HK-2 (cell line): Measurements from ENCODE around the gene REN.
A peak's percentile ranks its signal among the peaks of the same experiment; 100 is the strongest.

Source experiments
- DNase-seq: peaks from one replicate; pipeline ENCODE4 v3.0.0-alpha.2; 2018; ENCODE audit not compliant: unreplicated experiment

Gene REN

DNA sequence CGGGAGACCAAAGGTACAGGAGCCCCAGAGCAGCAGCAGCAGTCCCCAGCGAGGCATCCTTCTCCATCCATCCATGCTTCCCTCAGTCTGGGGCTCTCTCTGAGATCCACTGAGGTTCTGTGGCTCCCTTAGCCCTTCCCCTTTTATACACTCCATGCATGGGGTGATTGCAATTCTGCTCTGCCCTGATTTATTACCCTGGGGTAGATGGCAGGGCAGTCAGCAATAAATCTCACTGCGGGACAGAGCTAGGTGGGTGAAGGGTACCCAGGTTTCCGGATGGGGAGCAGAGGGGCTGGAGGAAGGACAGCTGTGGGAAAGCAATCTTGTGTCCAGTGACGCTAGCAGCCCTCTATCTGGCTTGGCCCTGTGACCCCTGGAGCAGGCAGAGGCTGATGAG, at the start of gene REN:
TSS of gene REN (minus strand) at position 119 of the 400 bp plus-strand sequence. CDS start at position 75, 44 bp downstream.
- no peak for DNase-seq

DNA sequence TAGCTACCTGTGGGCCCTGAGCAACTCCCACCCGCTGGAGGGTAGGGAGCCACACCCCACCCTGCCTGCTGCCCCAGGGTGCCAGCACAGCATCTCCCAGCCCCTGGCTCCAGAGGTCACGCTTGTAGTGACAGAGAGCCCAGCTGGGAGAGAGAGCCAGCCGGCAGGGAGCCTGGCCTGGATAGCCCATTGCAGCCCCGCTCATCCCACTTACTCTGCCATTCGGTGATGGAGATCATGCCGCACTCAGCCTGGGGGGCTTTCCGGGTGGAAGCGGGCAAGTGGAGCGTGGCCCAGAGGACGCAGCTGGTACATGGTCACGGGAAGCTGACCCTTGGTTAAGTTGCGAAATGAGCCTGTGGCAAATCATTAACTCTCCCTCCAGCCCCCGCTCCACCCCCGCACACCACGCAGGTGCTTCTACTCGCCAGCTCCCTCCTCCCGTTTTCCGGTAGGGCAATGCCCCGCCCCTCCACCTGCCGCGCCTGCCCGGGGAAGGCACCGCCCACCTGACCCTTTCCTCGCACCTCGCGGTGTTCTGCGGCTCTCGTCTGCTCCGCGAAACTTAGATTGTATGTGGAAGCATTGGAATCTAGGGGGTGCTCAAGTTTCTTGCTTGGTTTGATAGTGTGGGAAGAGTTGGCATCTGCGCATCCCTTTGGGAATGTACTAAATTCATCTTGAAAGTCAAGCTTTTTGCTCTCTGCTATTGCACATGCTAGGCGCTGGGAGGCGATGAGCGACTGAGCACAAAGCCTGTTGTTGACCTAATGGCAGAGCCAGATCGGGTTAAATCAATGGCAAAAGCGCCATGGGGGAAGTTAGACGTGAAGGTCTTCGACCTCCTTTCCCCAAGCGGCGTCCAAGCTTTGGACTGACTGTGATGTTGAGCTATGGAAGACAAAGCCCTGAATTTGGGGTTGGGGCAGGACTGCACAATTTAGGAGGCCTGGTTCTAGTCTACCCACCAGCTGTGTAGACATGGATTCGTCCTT, 47.8 kb upstream of the REN start, which contains the start of gene GOLT1A:
TSS of gene GOLT1A (minus strand) at position 321 of the 995 bp plus-strand sequence. CDS start at position 239, 82 bp downstream.
- peak; percentile 96 for DNase-seq

DNA sequence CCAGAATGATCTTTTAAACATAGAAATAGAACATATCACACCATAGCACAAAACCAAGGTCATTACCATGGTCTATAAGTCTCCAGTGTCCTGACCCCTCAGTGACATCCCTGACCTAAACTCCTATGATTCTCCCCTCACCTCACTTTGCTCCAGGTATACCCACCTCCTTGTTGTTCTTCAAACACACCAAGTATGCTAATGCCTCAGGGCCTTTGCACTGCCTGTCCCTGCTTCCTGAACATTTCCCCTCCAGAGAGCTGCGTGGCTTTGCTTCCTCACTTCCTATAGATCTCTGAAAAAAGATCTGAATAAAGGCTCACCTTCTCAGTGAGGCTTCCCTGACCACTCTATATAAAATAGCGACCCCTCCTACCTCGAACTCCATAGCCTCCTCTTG, 46.6 kb upstream of the REN start:
- DNase-seq, result no peak

GRCh38 chr1:204211046-204211445, 44.9 kb upstream of the REN start:
- no peak for DNase-seq

- peak; percentile 70 for DNase-seq
These were observed 41.0 kb upstream of the REN start for GRCh38 chr1:204207136-204207616.

DNA sequence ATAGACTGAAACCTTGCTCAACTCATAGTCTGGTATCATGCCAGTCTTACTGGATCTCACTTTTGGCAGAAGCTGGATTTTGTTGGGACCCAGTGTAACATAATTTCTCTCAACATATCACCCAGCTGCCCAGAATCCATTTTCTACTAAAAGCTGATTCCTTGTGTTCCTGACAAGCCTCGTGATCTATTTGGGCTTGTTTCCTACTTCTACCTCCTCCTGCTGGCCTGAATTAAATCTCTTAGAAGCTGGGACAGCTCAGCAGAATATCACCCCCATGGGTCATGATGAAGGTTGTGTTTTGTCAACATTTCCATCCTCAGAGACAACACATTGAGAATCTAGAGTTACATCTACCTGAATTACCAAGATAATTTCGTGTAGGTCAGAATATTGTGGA, 40.0 kb upstream of the REN start:
- DNase-seq, result no peak

DNA sequence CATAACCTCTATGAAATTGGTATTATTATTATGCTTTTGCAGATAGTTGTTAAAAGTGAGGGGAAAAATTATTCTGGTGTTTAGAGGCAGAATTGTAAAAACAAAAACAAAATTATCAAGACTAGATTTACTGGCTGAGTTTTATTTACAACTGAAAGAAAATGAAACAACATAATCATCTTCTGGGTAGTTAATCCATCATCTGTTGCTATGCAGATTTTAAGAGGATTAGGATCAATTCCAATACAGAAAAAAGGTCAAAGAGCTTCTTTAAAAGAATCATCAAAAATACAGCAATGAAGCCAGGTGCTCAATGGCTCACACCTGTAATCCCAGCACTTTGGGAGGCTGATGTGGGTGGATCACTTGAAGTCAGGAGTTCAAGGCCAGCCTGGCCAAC, 39.3 kb upstream of the REN start:
- DNase-seq, result no peak

- no peak for DNase-seq
These were observed 38.8 kb upstream of the REN start for GRCh38 chr1:204204944-204205343.

DNA sequence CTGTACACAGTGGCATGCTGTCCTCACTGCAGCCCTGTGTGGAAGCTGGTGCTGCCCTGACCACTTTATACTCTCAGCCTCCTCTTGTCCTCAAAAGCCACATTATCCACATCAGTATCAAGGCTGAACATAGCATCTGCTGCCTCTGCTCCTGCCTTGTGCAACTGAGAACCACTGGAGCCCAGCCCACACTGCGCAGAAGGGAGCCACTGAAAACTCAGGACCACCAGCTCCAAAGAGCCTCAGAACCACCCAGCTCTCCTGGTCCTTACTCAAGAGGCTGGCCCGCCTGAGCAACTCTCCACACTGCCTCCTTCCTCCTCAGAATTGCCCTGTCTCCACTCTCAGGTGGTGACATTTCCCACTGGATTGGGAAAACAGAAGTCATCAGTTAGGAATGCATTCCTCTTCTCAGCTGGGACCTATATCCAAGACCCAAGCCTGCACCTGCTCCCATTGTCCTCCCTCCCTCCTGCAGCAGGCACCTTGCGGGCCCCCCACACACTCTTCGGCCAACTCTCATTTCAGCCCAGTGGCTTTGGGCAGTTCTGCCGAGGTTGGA, 37.1 kb upstream of the REN start:
- no peak for DNase-seq

GRCh38 chr1:204202481-204202880, 36.3 kb upstream of the REN start:
- DNase-seq, result no peak

DNA sequence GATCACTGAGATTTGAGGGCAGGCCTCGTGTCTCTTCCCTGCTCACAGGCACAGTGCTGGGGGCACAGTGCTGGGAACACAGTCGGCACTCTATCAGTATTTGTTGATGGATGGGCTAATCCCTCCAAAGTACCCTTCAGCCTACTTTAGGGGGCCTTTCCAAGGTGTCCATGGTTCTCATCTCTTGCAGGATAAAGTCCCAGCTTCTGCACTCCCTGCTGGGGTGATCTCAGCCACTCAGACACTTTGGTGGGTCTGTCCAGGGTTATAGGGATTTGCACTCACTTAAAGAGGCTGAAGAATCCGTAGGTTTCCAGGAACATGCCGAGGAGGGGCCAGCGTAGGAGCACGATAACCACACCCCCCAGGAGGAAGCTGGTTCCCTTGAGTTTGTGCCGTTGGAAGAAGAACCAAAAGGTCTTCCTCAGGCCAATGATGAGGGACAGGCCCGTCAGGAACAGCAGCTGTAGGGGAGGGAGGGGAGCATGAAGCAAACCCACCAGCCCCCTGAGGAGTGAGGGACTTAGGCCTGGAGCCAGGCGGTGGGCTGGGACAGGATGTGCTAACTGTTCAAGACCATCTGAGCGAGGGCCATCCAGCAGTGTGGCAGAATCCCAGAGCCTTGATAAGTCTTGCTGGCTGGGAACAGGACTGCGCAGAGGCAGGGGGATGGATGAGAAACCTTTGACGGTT, 35.4 kb upstream of the REN start:
- no peak for DNase-seq

- DNase-seq, result no peak
These were observed 33.4 kb upstream of the REN start for GRCh38 chr1:204199579-204199978.

DNA sequence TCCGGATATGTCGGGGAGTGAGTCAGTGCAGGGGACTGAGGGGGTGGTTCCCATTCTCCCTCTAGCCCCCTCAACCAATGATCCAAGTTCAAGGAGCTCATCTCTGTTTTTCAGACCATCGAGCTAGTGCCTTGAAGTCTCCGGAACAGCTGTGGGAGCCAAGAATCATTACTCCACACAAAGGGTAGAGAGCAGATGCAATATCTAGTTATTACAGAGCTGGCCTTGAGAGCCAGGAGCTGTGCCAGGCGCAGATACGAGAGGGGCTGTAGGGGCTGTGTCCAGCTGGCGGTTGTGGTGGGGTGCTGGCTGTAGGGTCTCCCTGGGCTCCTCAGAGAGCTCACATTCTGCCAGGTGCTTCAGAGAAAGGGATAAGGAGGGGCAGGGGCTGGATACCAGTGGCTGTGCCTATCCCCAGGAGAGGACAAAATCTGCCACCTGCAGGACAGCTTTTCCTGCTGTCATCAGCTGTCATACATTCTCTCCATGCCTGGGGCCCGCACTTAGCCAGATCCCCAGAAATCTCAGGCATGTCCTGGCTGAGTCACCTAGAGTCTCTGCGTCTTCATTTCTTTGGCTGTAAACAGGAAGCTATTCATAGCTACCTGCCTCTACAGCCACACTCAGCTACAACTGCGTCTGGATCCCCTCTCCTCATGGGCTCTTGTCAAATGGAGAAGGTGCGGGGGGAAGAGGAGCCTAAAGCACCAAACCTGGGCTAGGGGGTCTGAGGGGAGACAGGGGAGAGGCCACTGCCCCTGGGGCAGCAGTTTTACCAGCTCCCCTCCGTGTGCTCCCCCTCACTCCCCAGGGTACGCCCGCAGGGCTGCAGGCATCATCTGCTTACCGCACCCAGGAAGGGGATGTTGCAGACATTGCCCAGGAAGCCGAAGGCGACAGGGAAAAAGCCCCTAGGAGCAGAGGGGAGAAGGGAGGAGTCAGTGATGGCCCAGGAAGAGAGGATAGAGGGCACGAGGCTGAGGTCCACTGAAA, 32.5 kb upstream of the REN start:
- peak; percentile 78 for DNase-seq

DNA sequence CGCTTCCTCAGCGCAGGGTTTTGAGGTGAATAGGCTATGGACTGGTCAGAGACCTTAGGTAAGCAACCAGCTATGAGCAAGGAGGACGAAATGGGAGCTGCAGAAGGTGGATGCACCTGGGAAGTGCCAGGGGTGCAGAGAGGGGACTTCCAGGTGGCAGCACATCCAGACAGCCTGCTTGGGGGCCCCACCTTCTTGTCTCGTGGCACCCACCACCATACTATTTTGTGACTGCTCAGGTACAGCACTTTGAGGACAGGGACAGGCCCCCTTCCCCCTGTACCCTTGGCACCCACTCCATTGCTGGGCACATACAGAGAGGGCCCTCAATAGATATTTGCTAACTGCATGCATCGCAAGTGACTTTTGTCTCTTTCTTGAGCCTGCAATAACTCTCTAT, 30.9 kb upstream of the REN start:
- DNase-seq, result no peak

- DNase-seq, result no peak
These were observed 30.1 kb upstream of the REN start, which contains the start of gene KISS1 for GRCh38 chr1:204196068-204196795. KISS1 (minus strand) TSS chr1:204196491; CDS start chr1:204192876, 3,615 bp downstream.

- no peak for DNase-seq
These were observed 28.6 kb upstream of the REN start for GRCh38 chr1:204194771-204195170.

- DNase-seq, result no peak
These were observed 27.9 kb upstream of the REN start for GRCh38 chr1:204194080-204194479.

- no peak for DNase-seq
These were observed 26.6 kb upstream of the REN start for GRCh38 chr1:204192589-204193352.

DNA sequence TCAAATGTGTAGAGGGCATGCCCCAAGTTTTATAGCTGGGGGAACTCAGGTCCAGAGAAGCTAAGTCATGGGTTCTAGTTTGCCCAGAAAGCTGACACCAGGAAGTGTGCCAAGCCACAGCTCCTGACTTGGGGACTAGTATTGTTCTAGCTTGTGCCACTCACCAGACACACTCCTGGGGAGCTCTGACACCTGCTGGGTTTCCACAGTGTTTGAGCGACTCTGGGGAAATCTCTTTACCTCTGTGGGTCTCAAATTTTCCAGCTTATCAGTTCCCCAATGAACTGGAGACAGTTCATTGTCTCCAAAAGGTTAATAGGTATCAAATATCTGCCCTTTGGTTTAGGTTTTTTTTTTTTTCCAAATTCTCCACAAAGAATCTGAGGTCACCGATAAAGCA, 25.9 kb upstream of the REN start:
- no peak for DNase-seq
